OCI-M1 (cell line): ENCODE measurements around the gene SPTSSA.
"Not testable (repeated sequence)": the region's sequence is repeated elsewhere in the genome, so short reads cannot be mapped to it uniquely, and the experiment has no call there.

Experiments used
- DNase-seq: peaks from one replicate; lab custom pipeline; 2025; lab: John Stamatoyannopoulos, UW

The SPTSSA gene

DNA sequence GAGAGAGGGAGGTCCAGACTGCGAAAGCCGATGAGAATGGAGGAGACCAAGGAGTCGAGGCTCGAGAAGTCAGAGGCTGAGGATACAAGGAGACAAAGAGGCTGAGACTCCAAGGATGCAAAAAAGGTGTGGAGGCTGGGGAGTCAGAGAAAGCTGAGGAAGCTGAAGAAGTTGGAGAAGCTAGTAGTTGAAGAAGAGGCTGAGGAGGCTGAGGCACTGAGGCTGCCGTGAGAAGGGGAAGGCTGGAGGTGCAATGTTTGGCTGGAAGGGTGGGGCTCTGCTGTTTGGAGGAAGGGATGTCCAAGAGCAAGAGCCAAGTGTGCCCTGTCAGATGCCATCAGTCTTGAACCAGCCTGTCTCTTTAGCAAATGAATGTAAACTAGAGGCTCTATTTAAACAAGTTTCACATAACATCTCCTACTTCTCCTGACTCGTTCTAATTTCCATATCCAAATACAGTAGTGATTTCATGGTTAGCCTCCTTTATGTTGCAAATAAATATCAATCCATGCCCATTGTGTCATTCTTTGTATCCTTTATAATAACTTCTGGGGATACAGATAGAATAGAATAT, 10.8 kb upstream of the SPTSSA start:
- DNase-seq: no peak

DNA sequence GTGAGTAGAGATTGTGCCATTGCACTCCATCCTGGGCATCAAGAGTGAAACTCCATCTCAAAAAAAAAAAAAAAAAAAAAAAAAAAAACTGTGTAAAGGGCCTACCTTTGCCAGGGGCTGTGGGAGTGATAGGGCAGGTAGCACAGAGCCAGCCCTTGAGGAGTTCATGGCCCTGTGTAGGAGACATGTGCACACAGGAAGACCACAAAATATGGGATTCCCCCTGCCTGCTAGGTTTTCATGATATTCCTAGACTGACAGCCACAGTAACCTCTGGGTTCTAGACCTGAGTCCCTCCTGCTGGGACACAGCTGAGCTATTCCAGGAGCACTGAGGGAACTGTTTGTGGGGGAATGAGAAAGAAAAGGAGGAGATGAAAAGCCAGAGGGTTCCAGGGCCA, 8.3 kb upstream of the SPTSSA start:
- DNase-seq: no peak

DNA sequence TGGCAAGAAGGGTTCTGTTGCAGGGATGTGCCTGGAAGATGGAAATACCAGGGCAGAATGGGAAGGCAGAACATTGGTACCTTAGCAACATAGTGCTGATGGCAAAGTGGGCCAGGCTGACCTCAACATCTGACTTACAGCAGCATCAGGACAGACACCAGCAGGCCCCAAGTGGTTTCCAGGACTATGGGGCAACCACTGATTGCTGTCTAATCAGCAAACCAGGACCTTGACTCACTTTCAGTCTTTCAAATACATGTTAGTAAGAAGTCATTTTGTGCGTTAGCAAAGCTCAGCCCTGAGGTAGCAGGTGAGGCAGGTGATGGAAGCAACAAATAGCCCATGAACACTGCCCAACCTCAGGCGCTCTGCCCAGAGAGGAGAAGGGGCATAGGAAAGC, 4.7 kb upstream of the SPTSSA start:
- DNase-seq: no peak

DNA sequence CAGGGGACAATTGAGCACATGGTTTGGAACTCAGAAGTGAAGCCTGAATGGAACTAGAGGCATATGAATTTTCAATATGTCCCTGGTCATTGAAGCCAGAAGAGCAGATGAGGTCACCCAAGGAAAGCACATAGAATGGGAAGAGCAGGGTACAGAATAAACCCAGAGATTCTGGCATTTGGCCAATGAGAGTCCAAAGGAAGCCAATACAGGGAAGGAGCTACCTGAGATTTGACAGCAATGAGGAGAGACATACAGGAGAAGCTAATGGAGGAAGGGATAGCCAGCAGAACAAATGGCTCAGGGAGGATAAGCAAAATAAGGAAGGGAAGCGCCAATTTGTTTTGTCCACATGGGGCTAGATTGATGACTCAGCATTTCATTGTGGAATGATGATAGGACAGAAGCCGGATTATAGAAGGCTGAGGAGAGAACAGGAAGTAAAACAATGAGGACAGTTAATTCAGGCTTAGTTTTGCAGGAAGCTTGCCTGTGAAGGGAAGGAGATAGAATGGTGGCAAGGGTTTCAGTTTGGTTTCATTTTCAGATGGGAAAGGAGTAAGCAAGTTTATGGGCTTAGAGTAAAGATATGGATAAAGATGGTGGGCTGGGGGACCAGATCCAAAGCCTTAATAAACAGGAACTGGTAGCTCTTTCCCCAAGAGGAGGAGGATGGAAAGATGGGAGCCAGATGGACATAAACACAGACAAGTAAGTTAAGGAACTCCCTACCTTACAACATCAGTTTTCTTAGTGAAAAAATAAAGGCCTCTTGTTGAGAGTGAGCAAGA, 3.2 kb upstream of the SPTSSA start:
- peak; percentile 87 for DNase-seq

DNA sequence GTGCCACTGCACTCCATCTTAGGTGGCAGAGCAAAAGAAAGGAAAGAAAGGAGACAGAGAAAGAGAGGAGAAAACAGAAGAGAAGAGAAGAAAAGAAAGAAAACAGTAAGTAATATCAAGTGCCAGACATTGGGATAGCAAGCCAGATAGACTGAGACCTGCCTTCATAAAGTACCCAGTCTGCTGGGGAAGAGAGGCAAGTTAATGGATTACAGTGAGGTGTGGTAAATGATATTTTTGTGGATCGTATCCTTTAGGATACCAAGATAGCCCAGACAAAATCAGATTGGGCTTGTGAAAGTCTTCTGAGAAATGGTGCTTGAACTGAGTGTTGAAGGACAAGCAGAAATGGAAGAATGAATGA, 1.5 kb upstream of the SPTSSA start:
- no peak for DNase-seq

DNA sequence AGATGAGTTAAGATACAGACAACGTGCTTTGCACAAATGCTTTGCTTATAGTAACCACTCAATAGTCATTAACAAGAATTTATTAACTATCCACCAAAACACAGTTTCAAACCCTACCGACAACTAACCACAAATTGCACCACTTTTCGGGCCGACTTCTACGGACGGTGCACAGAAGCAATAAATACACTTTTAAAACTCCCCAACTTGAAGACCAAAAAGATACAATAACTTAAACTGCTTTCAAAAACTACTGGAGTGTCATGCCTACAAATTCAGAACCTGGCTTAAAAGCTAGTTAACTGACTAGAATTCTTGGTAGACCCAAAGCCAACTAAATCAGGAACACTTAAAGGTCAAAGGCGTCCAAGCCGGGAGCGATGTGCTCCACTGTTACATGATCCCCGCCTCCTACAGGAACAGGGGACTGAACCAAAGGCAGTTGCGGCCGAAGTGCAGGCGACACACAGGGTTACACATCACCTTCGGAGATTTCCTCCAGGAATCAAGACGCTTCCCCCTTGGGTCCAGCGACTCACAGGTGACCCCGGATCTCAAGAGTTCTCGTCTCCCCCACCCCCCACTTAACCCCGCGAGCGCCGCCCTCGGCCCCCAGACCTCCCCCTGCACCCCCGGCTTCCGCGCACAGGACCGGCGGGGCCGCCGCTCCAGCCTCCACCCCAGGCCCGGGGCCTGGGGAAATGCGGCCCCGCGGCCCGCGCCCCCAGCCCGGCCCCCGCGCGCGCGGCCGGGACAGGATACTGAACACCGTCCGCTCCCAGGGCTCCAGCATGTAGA, 507 bp downstream of the SPTSSA start:
- peak; percentile 59 for DNase-seq

DNA sequence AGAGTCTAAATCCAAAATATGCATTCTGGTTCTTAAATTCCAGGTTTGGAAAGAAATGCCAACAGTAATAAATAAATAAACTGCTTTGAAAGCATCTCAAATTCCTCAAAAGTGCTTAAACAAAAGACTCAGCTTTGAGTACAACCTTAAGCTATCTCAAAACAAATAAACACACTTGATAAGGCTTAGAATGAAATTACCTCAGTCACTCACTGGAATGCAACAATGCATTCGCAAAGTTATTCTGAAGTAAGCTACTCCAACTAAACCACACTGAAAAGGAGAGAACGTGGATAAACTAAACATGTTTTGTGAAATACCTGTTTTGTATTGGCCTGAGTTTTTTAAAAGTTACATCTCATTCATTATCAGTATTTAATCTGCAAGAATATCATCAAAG, 1.2 kb downstream of the SPTSSA start:
- DNase-seq: no peak

DNA sequence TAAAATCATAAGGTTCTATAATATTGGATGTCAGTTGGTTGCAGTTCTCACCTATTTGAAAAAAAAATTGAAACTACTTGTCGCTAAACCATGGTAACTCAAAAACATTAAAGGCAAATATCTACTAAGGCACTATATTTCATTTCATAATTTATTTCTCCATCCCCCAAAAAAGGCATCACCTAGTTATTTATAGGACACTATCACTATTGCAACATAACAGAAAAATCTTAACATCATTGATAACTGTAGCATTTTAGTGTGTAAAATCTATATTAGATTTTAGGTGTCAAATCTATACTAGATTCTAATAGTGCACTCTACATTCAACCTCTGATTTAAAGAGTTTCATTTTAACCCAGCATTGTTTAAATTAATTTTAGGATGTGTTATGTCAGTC, 1.7 kb downstream of the SPTSSA start:
- DNase-seq: no peak

DNA sequence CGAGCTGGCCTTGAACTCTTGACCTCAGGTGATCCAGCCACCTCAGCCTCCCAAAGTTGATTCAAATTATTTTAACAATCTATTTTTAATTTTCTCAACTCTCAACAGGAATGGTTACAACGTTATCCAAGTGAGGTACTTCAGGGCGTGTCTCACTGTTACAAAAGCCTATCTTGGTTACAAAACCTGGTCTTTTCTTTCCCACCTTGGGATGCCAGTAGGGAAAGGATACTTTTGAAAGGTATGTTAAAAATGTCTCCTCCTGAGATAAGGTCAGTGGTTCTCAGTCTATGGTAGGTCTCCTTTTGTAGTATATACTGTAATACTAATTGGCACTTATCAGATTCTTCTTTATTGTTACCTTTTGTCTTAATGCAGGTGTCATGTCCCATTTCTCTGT, 4.9 kb downstream of the SPTSSA start:
- no peak for DNase-seq

DNA sequence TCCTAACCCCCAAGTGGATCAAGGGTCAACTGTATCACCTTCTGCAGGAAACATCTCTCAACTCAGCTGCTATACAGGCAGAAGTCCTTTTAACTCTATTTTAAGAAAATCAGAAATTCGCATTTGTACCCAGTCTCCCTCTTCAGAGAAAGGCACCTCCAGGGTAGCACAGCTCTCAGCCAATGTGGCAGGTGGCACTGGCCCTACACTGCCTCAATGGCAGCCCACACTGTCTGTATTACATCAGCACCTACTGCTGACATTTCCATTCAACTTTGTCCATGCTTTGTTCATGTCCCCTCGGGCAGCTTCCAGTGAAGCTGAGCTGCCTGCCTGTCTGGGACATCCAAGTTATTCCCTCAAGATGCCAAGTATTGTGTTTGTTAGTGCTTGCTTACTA, 8.8 kb downstream of the SPTSSA start:
- DNase-seq: no peak

DNA sequence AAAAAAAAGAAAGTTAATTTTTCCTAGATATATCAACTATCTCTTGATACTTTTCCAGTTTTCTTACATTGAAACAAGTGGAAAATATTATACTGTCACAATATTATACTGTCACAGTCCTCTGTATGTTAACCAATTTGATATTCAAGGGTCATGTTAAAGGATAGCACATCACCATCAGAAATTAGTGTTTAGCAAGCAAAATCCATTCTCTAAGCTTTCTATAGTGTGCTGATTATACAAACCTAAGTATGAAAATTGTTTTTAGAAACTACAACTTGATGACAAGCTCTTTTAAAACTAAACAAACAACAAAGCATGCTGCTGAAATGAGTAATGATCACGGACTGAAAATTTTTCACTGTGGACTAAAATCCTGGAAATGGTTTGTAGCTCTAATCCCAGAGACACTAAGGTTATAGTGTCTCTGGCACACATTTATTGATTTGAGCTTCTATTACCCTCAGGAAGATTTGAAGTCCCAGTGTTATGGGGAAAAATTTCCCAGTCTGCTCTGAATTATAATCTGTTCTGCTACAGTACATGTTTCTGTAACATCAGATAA, 9.7 kb downstream of the SPTSSA start:
- no peak for DNase-seq

DNA sequence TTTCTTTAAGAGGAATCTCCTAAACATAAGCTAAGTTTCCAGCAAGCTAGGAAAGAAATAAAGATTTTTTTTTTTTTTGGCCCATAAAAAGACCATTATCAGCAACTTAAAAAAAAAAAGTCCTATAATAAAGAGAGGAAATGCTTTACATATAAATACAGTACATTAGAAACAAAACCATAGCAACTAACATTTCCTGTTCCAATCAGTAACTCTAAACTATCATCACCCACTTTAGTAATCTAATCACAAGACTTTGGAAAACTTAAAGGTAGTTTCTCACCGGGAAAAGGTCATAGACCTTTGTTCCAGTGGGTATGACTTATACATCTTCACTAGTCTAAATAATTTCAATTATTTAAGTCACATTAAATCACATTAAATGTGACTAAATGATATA, 11.1 kb downstream of the SPTSSA start:
- DNase-seq: no peak

DNA sequence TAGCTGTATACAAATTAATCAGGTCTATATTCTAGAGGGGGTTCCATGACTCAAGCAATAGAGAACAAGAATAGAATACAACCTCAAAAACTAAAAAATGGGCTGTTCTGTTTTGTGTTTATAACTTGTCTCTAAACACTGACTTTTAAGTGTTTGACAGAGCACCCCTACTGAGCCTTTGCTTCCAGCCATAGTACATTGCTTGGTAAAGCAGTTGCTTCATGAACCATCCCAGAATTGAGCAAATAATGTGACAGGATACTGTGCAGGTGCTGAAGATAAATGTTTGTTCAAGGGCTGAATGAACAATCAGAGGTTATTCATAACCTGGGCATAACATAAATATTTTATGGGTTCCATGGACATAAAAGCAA, 11.5 kb downstream of the SPTSSA start:
- DNase-seq: no peak

DNA sequence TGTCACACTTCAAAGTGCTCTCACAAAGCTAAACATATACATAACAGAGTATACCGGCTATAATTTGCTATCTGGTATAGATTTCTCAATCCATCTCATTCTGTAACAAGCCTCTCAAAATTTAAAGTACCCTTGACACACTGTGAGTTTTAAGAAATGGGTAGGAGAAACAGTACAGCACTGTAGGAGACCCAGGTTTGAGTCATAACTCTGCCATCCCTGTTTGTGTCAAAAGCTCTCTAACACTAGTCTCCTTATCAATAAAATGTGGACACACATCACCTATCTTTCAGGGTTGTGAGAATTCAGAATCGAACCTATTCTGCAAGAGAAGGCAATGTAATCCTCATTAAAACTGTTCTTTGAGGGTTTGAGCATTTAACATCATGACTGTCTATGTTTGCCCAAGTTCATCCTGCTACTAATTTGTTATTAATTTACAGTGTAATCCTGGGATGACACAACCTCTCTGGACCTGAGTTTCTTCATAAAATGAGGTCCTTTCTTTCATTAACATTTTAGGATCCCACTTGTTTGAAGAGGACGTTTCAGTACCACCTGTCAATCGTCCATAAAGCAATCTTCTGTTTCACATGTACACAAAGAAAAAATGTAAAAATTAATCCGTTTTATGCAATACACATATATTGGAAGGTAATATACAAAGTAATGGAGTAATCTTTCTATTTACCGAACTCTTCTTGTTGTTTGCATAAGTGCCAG, 12.1 kb downstream of the SPTSSA start:
- DNase-seq: no peak

DNA sequence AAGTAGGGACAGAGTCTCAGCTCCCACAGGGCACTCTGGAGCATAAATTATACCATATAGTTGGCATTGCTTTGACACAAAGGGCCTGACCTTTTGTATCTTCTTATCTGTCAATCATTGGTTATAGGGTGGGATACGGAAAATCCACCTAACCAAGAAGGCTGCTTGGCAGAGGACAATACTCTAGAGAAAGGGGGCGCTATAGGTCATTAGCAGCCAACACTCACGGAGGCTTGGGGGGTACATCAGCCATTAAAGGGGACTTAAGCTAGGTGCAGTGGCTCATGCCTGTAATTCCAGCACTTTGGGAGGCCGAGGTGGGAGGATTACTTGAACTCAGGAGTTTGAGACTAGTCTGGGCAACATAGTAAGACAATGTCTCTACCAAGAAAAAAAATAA, 22.9 kb downstream of the SPTSSA start:
- DNase-seq: no peak

DNA sequence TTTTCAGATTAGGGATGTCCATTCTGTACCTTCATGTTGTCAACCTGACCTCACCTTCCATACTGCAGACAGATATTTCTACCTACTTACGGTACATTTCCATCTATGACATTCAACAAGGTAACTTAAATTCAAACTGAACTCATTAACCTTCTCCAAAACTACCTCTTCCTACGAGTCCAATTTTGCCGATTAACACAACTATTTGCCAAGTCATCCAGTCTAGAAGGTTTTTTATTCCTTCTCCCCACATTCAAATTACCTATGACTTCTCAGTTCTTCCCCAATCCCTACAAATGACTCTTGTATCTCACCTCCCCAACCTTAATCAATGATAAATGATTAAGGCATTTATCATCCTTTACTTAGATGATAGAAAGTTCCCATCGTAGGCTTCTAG, 23.6 kb downstream of the SPTSSA start:
- DNase-seq: no peak

DNA sequence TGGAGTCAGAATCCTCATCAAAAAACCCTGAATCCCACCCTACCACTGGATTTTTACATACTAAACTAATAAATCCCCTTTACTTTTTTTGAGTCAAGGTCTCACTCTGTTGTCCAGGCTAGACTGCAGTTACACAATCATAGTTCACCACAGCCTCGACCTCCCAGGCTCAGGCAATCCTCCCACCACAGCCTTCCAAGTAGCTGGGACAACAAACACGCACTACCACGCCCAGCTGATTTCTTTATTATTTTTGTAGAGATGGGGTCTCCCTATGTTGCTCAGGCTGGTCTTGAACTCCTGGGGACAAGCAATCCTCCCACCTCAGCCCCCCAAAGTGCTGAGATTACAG, 24.3 kb downstream of the SPTSSA start:
- no peak for DNase-seq

DNA sequence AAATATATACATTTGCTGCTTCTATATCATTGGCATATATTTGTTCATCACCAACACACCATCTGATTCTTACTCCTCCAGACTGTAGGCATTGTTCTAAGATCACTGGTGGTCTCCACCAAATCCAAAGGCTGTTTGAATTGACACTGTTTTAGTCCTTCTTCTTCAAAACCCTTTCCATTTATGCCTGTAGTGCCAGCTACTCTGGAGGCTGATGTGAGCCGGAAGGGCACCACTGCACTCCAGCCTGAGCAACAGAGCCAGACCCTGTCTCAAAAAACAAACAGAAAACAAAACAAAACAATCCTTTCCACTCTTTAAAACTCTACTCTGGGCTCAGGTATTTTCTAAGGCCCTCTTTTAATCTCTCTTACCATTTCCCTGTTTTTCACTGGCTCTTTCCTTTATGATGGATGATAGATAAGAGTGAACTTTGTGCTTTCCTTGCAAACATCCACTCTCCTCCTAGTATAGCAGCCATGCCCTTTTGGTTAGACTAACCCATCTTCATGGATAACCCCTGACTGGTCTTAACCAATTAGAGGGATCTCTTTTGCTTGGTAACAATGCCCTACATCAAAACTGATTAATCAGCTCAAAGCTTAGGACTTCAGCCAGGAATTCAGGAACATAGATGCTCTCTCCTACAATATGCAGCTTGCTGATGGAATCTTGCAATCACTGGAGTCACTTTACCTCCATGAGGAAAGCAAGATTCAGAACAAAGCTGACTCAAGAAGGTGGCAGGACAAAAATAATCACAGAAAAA, 24.9 kb downstream of the SPTSSA start:
- no peak for DNase-seq

DNA sequence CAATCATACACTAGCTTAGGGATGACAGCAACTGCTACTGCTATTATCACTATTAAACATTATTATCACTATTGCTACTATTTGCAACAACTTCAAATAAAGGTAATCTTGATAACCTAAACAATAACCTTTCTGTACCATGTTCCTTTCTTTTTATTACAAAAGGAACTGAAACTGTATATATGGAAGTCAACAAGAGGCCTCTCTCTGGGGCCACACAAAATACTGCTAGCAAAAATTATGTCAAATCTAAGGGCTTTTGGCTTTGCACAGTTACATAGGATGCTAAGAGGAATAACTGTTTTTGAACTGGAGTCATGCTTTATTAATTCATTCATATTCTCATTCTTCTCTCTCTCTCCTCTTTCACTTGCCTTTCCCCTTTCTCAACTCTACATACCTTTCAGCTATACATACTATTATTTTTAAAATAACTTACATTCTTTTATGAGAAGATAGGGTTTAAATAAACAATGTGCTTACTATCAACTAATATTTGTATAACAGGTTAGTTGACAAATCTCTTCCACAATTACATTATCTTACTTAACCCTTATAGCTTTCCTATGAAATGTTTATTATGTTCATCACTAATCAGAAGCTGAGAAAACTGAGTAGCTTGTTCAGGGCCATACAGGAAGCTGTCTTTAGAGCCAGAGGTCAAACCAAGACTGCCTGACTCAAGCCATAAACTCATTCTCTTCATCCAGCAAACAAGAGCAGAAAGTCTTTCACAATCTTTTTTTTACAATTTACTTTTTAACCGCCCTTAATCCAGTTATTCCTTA, 25.7 kb downstream of the SPTSSA start:
- DNase-seq: no peak

DNA sequence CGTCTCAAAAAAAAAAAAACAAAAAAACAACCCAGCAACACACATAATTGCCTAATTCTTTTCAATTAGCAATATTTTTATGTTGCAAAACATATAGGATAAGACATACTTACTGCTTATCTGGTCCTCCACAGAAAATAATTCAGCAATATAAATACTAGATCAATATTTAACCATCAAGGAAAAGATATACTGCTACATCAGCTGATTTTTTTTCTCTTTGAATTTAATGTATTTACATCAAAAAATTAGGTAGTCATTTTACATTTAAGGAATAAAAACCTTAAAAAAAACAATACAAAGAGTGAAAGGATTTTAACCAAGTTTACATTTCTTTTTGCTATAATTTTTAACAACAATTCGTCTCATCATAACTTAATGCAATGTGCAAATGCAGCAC, 28.1 kb downstream of the SPTSSA start:
- no peak for DNase-seq

DNA sequence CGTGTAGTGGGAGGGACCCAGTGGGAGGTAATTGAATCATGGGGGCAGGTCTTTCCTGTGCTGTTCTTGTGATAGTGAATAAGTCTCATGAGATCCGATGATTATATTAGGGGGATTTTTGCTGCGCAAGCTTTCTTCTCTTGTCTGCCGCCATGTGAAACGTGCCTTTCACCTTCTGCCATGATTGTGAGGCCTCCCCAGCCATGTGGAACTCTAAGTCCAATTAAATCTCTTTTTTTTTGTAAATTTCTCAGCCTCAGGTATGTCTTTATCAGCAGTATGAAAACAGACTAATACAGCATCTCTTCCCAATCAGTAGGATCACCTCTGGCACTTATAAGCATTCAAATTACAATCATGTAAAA, 34.0 kb downstream of the SPTSSA start:
- not testable (repeated sequence) for DNase-seq
